H1 (cell line): Measurements from ENCODE around the gene RIPOR3. TPM values are rescaled to one million over a fixed set of nuclear protein-coding genes. Genes with fewer than 3 reads are reported as not detected.

ENCODE experiments used
- CTCF ChIA-PET: fragments of 300-600 bp; sonication (Branson Sonifier 250); formaldehyde crosslinking; loops from one replicate; lab custom pipeline; 2021; ENCODE audit not compliant: partially characterized antibody; lab: Charles Lee
- POLR2A ChIA-PET: fragments of 300-600 bp; sonication (Branson Sonifier 250); formaldehyde crosslinking; loops from one replicate; lab custom pipeline; 2021; ENCODE audit warnings: inconsistent platforms; ENCODE audit not compliant: partially characterized antibody; lab: Charles Lee
- DNase-seq, 2 experiments: peaks; one replicate each; pipeline versions ENCODE4 v3.0.0 to v3.0.0-alpha.2; 2010 to 2022; ENCODE audit warnings: low spot score in 2 of 2, low read depth in 1 of 2, mixed read lengths in 1 of 2
- FAIRE-seq: peaks from 2 replicates; lab custom pipeline; 2011; peaks lifted over from hg19 to GRCh38; lab: Jason Lieb, UNC
- H2AFZ ChIP-seq: 2 replicates; pipeline ENCODE4 v1.8.1; 2012; ENCODE audit warnings: low read length, inconsistent platforms
- H2AK5ac ChIP-seq: 2 replicates; pipeline ENCODE4 v1.6.1; 2013; ENCODE audit warnings: low read depth, low read length
- H2BK120ac ChIP-seq: replicated peaks from 2 replicates; pipeline ENCODE3; 2013; ENCODE audit warnings: low read depth, low read length, inconsistent platforms
- H2BK12ac ChIP-seq: 2 replicates; pipeline ENCODE4 v1.6.1; 2013; ENCODE audit warnings: low read depth, low read length
- H2BK15ac ChIP-seq: 2 replicates; pipeline ENCODE4 v1.6.1; 2013; ENCODE audit warnings: low read length
- H2BK20ac ChIP-seq: 2 replicates; pipeline ENCODE4 v1.6.1; 2013; ENCODE audit warnings: low read length
- H2BK5ac ChIP-seq: 2 replicates; pipeline ENCODE4 v1.6.1; 2013; ENCODE audit warnings: low read depth, low read length
- H3K14ac ChIP-seq: 2 replicates; pipeline ENCODE4 v1.6.1; 2013; ENCODE audit warnings: inconsistent platforms; ENCODE audit not compliant: insufficient read length
- H3K18ac ChIP-seq: 2 replicates; pipeline ENCODE4 v1.6.1; 2013; ENCODE audit warnings: low read length; ENCODE audit errors: extremely low read depth
- H3K23ac ChIP-seq: 2 replicates; pipeline ENCODE4 v1.6.1; 2013; ENCODE audit warnings: inconsistent platforms; ENCODE audit not compliant: insufficient read length
- H3K23me2 ChIP-seq: 2 replicates; pipeline ENCODE4 v1.6.1; 2013; ENCODE audit warnings: low read depth, low read length
- H3K27ac ChIP-seq: 2 replicates; pipeline ENCODE4 v1.6.1; 2011; ENCODE audit warnings: low read depth, low read length, inconsistent platforms
- H3K27me3 ChIP-seq, 4 experiments: replicated peaks in 1 of 4; 1 replicate in 1 of 4; 2 replicates in 3 of 4; pipeline versions ENCODE4 v1.6.1 to v1.8.1; 2011 to 2013; ENCODE audit warnings: low read length in 3 of 4, mild to moderate bottlenecking in 3 of 4, inconsistent platforms in 2 of 4, mixed read lengths in 2 of 4, moderate library complexity in 1 of 4; ENCODE audit not compliant: control insufficient read depth in 3 of 4, insufficient read depth in 3 of 4; ENCODE audit errors: extremely low read depth in 1 of 4
- H3K36me3 ChIP-seq, 4 experiments: 2 replicates each; pipeline versions ENCODE4 v1.6.1 to v1.8.1; 2011 to 2013; ENCODE audit warnings: mild to moderate bottlenecking in 4 of 4, low read length in 3 of 4, moderate library complexity in 2 of 4, control low read depth in 1 of 4, inconsistent platforms in 1 of 4; ENCODE audit not compliant: insufficient read depth in 4 of 4, control insufficient read depth in 2 of 4
- H3K4ac ChIP-seq: replicated peaks from 2 replicates; pipeline ENCODE3; 2013; ENCODE audit warnings: low read length, low read depth, mixed read lengths, inconsistent platforms; ENCODE audit not compliant: insufficient read length
- H3K4me1 ChIP-seq, 4 experiments: replicated peaks in 1 of 4; 1 replicate in 1 of 4; 2 replicates in 3 of 4; pipeline versions ENCODE4 v1.6.1 to v1.8.1; 2011 to 2013; ENCODE audit warnings: low read length in 3 of 4, inconsistent platforms in 2 of 4, mixed read lengths in 1 of 4; ENCODE audit not compliant: insufficient read depth in 4 of 4, control insufficient read depth in 3 of 4
- H3K4me2 ChIP-seq, 2 experiments: 2 replicates each; pipeline versions ENCODE4 v1.6.1 to v1.8.1; 2011 to 2013; ENCODE audit warnings: low read depth in 2 of 2, low read length in 2 of 2, control low read depth in 1 of 2, inconsistent platforms in 1 of 2, mild to moderate bottlenecking in 1 of 2; ENCODE audit not compliant: insufficient read depth in 1 of 2
- H3K4me3 ChIP-seq, 4 experiments: fragments of 200-600, 300-600 bp in 1 of 4; sonication (generic), shearing (Covaris generic), sonication (Bioruptor Twin) in 1 of 4; 2 replicates each; pipeline versions ENCODE4 v1.5.1 to v1.8.1; 2011 to 2016; ENCODE audit warnings: low read length in 4 of 4, low read depth in 3 of 4, control low read depth in 2 of 4, inconsistent platforms in 2 of 4, mild to moderate bottlenecking in 2 of 4, mixed read lengths in 1 of 4, moderate library complexity in 1 of 4; ENCODE audit not compliant: insufficient read depth in 2 of 4; ENCODE audit errors: extremely low read depth in 1 of 4
- H3K56ac ChIP-seq: replicated peaks from 2 replicates; pipeline ENCODE3; 2013; ENCODE audit warnings: low read depth, mild to moderate bottlenecking, mixed read lengths, low read length, inconsistent platforms; ENCODE audit not compliant: insufficient read length
- H3K79me1 ChIP-seq: 2 replicates; pipeline ENCODE4 v1.6.1; 2013; ENCODE audit warnings: low read depth, low read length, control low read depth
- H3K79me2 ChIP-seq, 2 experiments: 2 replicates each; pipeline versions ENCODE4 v1.6.1 to v1.8.1; 2012 to 2013; ENCODE audit warnings: low read length in 2 of 2, mild to moderate bottlenecking in 2 of 2, inconsistent platforms in 1 of 2; ENCODE audit not compliant: insufficient read depth in 2 of 2, control insufficient read depth in 1 of 2
- H3K9ac ChIP-seq, 4 experiments: replicated peaks in 1 of 4; 1 replicate in 1 of 4; 2 replicates in 3 of 4; pipeline versions ENCODE4 v1.6.1 to v1.8.1; 2011 to 2013; ENCODE audit warnings: low read depth in 3 of 4, low read length in 3 of 4, control low read depth in 2 of 4, mild to moderate bottlenecking in 2 of 4, moderate library complexity in 2 of 4, inconsistent platforms in 1 of 4; ENCODE audit errors: extremely low read depth in 1 of 4
- H3K9me3 ChIP-seq, 2 experiments: 2 replicates each; pipeline versions ENCODE4 v1.6.1 to v1.8.1; 2012 to 2013; ENCODE audit warnings: mild to moderate bottlenecking in 2 of 2, moderate library complexity in 2 of 2, control low read depth in 1 of 2, inconsistent platforms in 1 of 2, low read depth in 1 of 2, low read length in 1 of 2, mixed read lengths in 1 of 2; ENCODE audit not compliant: insufficient read depth in 2 of 2
- H4K20me1 ChIP-seq, 2 experiments: replicated peaks in 1 of 2; 2 replicates each; pipeline versions ENCODE3 to v1.8.1; 2011 to 2013; ENCODE audit warnings: inconsistent platforms in 2 of 2, low read length in 2 of 2, mild to moderate bottlenecking in 1 of 2; ENCODE audit not compliant: insufficient read depth in 2 of 2, control insufficient read depth in 1 of 2
- H4K5ac ChIP-seq: 2 replicates; pipeline ENCODE4 v1.6.1; 2013; ENCODE audit warnings: low read length, low read depth, mixed read lengths, inconsistent platforms; ENCODE audit not compliant: insufficient read length
- H4K8ac ChIP-seq: 2 replicates; pipeline ENCODE4 v1.8.0; 2013; ENCODE audit warnings: mild to moderate bottlenecking, moderate library complexity, low read length, inconsistent platforms; ENCODE audit not compliant: insufficient read depth; ENCODE audit errors: extremely low read depth
- H4K91ac ChIP-seq: replicated peaks from 2 replicates; pipeline ENCODE3; 2013; ENCODE audit warnings: low read length, mixed read lengths, inconsistent platforms; ENCODE audit not compliant: insufficient read length
- PHF8 ChIP-seq: fragments of 200-600 bp; sonication (generic); conservative IDR thresholded peaks from 2 replicates; pipeline ENCODE4 v1.7.1; 2012; ENCODE audit warnings: low read depth, mild to moderate bottlenecking, inconsistent platforms, low read length, moderate library complexity
- RNF2 ChIP-seq: fragments of 200-900, 300-1000 bp; sonication (generic); IDR thresholded peaks from 2 replicates; pipeline ENCODE4 v1.7.1; 2016; ENCODE audit warnings: borderline replicate concordance, low read depth, mild to moderate bottlenecking, antibody characterized with exemption, low read length; ENCODE audit not compliant: poor library complexity, severe bottlenecking; ENCODE audit errors: missing control alignments
- WGBS, 2 experiments: shearing (Covaris generic) in 1 of 2; methylation state at CpG; one replicate each; pipeline versions ENCODE4 v1.1.6 to v1.1.7; 2013 to 2015; ENCODE audit warnings: low lambda C conversion rate in 2 of 2, mixed read lengths in 2 of 2, inconsistent platforms in 1 of 2, low coverage in 1 of 2, missing lambda C conversion rate in 1 of 2; ENCODE audit not compliant: insufficient replicate concordance in 2 of 2, insufficient coverage in 1 of 2, insufficient read length in 1 of 2; ENCODE audit errors: extremely low coverage in 1 of 2, missing lambda C conversion rate in 1 of 2; 5-methylcytosine and 5-hydroxymethylcytosine counted together
- polyA plus RNA-seq, 7 experiments: library from polyadenylated mRNA; depleted of rRNA in 3 of 7; stranded (reverse) in 5 of 7; unstranded in 2 of 7; fragments of >200 nt in 5 of 7; fragments of 200-250 nt in 2 of 7; gene quantifications; 1 replicate in 5 of 7; 2 replicates in 1 of 7; 4 replicates in 1 of 7; pipeline versions ENCODE4 v1.2.1 to v1.2.3, GENCODE V29; 2011 to 2013; ENCODE audit warnings: missing spikeins in 2 of 7, mixed read lengths in 2 of 7
- total RNA-seq: library from RNA; stranded (reverse); fragmentation: NEBNext Ultra II Directional; extraction: Animal tissue kit (Norgen Biotek cat#: 25700); gene quantifications from 2 replicates; pipeline ENCODE4 v1.2.1, GENCODE V29; 2021

RIPOR3 gene
- total and polyA plus RNA-seq, 2 of the 8 experiments (the other 6 are each of a cell fraction or from before 2014, with no cell fraction given): 3.6 to 4.5 TPM

DNA sequence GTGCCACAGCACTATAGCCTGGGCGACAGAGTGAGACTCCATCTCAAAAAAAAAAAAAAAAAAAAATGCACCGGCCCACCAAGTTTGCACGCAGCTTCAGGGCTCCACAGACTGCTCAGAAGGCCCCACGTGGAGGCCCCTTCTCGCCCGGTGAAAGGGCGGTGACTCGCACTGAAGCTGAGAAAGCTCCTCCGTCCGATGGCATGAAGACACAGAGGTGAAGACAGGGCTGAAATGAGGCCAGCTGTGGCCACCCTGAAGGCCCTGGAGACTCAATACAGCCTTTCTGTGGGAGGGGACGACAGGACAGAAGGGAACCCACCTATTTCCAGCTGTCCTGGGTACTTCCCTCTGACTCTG is 97.1 kb downstream of the RIPOR3 start:
- CTCF ChIA-PET: interaction anchor here (0.6 to 1.2 kb wide), 8 partner anchors 9 to 416 kb away, joined by 3 to 5 read pairs (median 3); no protein-coding TSS in a partner anchor

More for the DNA sequence above, 97.1 kb downstream of the RIPOR3 start:
- Histone ChIP-seq H3K27me3 (no peaks in the 10 kb centered on the region), H3K4me3 (no peak overlapping the region), H3K23ac (no peak overlapping the region), H4K91ac (peak overlapping the region; percentile 54), H4K8ac (peak overlapping the region; percentile 37; the same call in 1 of the 2 replicates), H3K79me2 (no peaks in the 10 kb centered on the region), H3K56ac (no peak overlapping the region), H3K23me2 (no peaks in the 10 kb centered on the region; the same call in 1 of the 2 replicates), H3K27ac (no peak overlapping the region), H2AK5ac (no peak overlapping the region), H2BK15ac (no peak overlapping the region), H3K4me1 (peaks cover 0 to 13% (median 8%) of the 10 kb centered on the region in 4 experiments; a peak in 4 of 7 replicates), H2BK20ac (no peak overlapping the region), H3K9ac (no peak overlapping the region), H2AFZ (no peak overlapping the region), H3K4me2 (no peak overlapping the region), H2BK5ac (no peak overlapping the region), H3K36me3 (no peaks in the 10 kb centered on the region), H4K20me1 (no peaks in the 10 kb centered on the region), H3K79me1 (no peaks in the 10 kb centered on the region; the same call in 1 of the 2 replicates), H3K4ac (no peak overlapping the region), H3K9me3 (no peaks in the 10 kb centered on the region), H3K14ac (no peak overlapping the region), H4K5ac (no peak overlapping the region), H2BK12ac (no peak overlapping the region), H2BK120ac (no peak overlapping the region), H3K18ac (no peak overlapping the region)
- 82% methylated on average over 10 of the region's 11 CpGs; no CpG with 5 or more reads in 1 of the 2 experiments for WGBS, 2 experiments
- FAIRE-seq (no peak), DNase-seq (no peak)
- TF ChIP-seq RNF2 (no peak), PHF8 (no peak)
- POLR2A ChIA-PET: interaction anchor here (1.3 kb wide), 1 partner anchor 69 kb away, joined by 3 read pairs; no protein-coding TSS in a partner anchor
